Chondrocyte (in vitro differentiated cells): Measurements from ENCODE around the gene PARD3B. TPM values are rescaled to one million over a fixed set of nuclear protein-coding genes. Genes with fewer than 3 reads are reported as not detected.

Experiments
- DNase-seq: peaks from one replicate; pipeline ENCODE4 v3.0.0; 2021; ENCODE audit warnings: mixed read lengths, low spot score
- H3K27ac Mint-ChIP-seq: one replicate; pipeline ENCODE4 v1.8.0; 2021; ENCODE audit warnings: mild to moderate bottlenecking, moderate library complexity, mixed read lengths; ENCODE audit not compliant: unreplicated experiment
- H3K27me3 Mint-ChIP-seq: 2 replicates; pipeline ENCODE4 v1.8.0; 2021; ENCODE audit warnings: low read depth, mixed read lengths
- H3K36me3 Mint-ChIP-seq: 2 replicates; pipeline ENCODE4 v1.8.0; 2021; ENCODE audit warnings: low read depth, mixed read lengths
- H3K4me1 Mint-ChIP-seq: 2 replicates; pipeline ENCODE4 v1.8.0; 2021; ENCODE audit warnings: low read depth, mild to moderate bottlenecking, mixed read lengths
- H3K4me3 Mint-ChIP-seq: one replicate; pipeline ENCODE4 v1.8.0; 2021; ENCODE audit warnings: mild to moderate bottlenecking, moderate library complexity, mixed read lengths; ENCODE audit not compliant: unreplicated experiment
- H3K9me3 Mint-ChIP-seq: 2 replicates; pipeline ENCODE4 v1.8.0; 2021; ENCODE audit warnings: low read depth, mixed read lengths
- total RNA-seq: library from RNA; stranded (reverse); gene quantifications from 3 replicates; pipeline ENCODE4 v1.2.1, GENCODE V29; 2021
- TF ChIP-seq, protein P1 (sequence below): fragments of 200-600 bp; sonication (generic); IDR thresholded peaks from 2 replicates; pipeline ENCODE4 v1.5.0; 2021; ENCODE audit warnings: antibody characterized with exemption, mild to moderate bottlenecking, moderate library complexity

PARD3B gene
- total RNA-seq, 1 donor from 2014 or later = 24.9 TPM

DNA sequence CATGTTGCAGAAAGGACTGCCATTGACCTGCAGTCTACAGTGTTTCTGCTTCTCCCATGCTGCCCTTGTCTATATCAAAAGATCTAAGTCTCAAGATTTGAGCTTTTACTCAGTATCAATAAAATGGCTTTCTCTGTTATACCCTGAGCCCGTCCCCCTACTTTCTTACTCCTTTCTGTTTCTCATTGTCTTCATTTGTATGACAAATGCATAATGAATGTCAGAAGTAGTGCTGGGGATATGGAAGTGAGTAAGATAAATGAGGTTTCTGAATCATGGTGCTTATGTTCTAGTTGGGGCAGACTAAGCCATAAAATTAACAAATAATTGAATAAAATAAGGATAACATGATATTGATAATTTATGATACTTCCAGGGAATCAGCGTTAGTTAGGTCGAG is 128.6 kb downstream of the PARD3B start:
- H3K27ac Mint-ChIP-seq = no peak overlapping the region
- H3K4me1 Mint-ChIP-seq = peaks cover 12% of the 10 kb centered on the region

DNA sequence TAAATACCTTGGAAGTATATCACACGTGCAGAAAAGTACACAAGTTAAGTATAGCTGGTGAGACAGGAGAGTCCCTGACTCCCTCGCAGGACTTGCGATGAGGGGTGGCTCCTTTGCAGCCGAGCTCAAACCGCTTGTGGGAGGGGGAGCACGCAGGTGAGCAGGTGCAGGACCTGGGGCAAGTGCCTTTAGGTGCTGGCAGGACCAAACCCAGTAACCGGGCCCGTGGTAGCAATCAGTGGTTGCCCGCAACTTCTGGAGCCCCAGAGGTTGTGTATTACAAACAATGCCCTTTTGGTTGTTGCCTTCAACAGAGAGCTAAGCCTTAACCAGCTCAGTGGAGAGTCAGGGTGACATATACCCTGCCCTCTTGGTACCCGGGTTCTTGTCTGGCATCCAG is 132.8 kb downstream of the PARD3B start:
- H3K36me3 Mint-ChIP-seq = peaks cover 2% of the 10 kb centered on the region
- H3K9me3 Mint-ChIP-seq = no peaks in the 10 kb centered on the region
- TF ChIP-seq, protein P1, sequence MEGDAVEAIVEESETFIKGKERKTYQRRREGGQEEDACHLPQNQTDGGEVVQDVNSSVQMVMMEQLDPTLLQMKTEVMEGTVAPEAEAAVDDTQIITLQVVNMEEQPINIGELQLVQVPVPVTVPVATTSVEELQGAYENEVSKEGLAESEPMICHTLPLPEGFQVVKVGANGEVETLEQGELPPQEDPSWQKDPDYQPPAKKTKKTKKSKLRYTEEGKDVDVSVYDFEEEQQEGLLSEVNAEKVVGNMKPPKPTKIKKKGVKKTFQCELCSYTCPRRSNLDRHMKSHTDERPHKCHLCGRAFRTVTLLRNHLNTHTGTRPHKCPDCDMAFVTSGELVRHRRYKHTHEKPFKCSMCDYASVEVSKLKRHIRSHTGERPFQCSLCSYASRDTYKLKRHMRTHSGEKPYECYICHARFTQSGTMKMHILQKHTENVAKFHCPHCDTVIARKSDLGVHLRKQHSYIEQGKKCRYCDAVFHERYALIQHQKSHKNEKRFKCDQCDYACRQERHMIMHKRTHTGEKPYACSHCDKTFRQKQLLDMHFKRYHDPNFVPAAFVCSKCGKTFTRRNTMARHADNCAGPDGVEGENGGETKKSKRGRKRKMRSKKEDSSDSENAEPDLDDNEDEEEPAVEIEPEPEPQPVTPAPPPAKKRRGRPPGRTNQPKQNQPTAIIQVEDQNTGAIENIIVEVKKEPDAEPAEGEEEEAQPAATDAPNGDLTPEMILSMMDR = no peak
- no peaks in the 10 kb centered on the region for H3K27me3 Mint-ChIP-seq
- no peak overlapping the region for H3K27ac Mint-ChIP-seq
- H3K4me1 Mint-ChIP-seq = peaks cover 36% of the 10 kb centered on the region
- DNase-seq = peak; percentile 81
- H3K4me3 Mint-ChIP-seq = no peak overlapping the region

More for the DNA sequence above, 128.6 kb downstream of the PARD3B start:
- peaks cover 2% of the 10 kb centered on the region for H3K36me3 Mint-ChIP-seq
- H3K9me3 Mint-ChIP-seq = no peaks in the 10 kb centered on the region
- H3K27me3 Mint-ChIP-seq = no peaks in the 10 kb centered on the region
- TF ChIP-seq, protein P1 = no peak
- no peak for DNase-seq
- no peak overlapping the region for H3K4me3 Mint-ChIP-seq

DNA sequence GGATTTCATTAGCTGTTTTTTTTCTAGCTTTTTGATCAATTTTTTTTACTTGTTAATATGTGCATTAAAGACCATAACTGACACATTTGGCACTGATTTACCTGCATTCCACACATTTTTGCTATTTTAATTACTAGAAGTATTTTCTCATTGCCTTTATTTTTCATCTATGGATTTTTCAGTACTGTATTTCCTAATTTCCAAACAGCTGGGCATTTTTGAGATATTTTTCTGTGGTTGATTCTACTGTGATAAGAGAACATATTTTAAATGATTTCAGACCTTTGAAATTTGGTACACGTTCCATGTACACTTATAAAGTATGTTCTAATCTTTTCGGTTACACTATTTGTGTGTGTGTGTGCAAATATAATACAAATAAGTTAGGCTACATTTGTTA is 135.3 kb downstream of the PARD3B start:
- no peaks in the 10 kb centered on the region for H3K27me3 Mint-ChIP-seq
- H3K36me3 Mint-ChIP-seq = no peaks in the 10 kb centered on the region
- no peaks in the 10 kb centered on the region for H3K9me3 Mint-ChIP-seq
- H3K27ac Mint-ChIP-seq = peak overlapping the region; percentile 81
- H3K4me3 Mint-ChIP-seq = no peak overlapping the region
- peaks cover 31% of the 10 kb centered on the region for H3K4me1 Mint-ChIP-seq
- no peak for DNase-seq
- TF ChIP-seq, protein P1 = no peak

DNA sequence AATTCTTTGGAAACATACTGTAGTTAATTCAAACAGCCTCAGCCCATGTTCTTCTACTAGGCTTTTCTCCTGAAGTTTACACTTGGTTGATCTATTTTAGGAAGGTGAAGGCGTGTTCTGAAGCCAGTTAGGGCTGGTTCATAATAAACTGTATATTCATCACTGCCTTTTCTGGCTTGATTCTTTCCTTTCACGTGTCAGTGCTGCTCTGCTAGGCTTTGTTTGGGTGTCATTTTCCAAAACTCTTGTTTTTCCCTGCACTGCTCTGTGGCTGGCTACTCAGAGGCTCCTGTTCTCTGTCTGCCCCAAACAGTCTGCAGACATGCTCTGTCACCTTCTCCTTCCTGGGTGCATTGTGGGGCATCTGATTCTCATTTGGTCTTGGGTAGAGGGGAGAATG is 136.1 kb downstream of the PARD3B start:
- H3K4me1 Mint-ChIP-seq = peaks cover 34% of the 10 kb centered on the region
- TF ChIP-seq, protein P1 = no peak
- peaks cover under 1% of the 10 kb centered on the region for H3K36me3 Mint-ChIP-seq
- DNase-seq = no peak
- peak overlapping the region; percentile 81 for H3K27ac Mint-ChIP-seq
- no peaks in the 10 kb centered on the region for H3K9me3 Mint-ChIP-seq
- peak overlapping the region; percentile 17 for H3K4me3 Mint-ChIP-seq
- no peaks in the 10 kb centered on the region for H3K27me3 Mint-ChIP-seq

DNA sequence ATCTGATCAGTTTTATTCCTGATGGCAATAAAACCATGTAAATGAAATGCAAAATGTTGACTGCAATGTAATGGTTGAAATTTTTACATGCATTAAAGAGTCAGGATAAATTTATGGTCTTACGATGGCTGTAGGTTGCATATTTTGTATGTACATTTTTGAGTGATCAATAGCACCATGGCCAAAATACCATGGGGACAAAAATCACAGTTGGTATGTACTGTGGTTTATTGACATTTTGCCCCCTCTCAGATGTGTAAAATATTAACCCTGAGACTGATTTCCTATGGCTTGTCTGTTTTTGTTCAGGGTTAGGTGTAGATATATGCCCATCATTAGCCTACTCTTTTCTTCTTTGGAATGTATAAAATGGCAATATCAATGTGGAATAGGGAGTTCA is 138.1 kb downstream of the PARD3B start:
- Mint-ChIP-seq H3K4me1 (peaks cover 34% of the 10 kb centered on the region), H3K27ac (no peak overlapping the region), H3K27me3 (no peaks in the 10 kb centered on the region)

More for the DNA sequence above, 138.1 kb downstream of the PARD3B start:
- no peak for DNase-seq
- Mint-ChIP-seq H3K36me3 (peaks cover 5% of the 10 kb centered on the region), H3K9me3 (no peaks in the 10 kb centered on the region), H3K4me3 (no peak overlapping the region)
- TF ChIP-seq, protein P1 = no peak
